ENCODE results near the gene CALD1.

CALD1 gene

DNA sequence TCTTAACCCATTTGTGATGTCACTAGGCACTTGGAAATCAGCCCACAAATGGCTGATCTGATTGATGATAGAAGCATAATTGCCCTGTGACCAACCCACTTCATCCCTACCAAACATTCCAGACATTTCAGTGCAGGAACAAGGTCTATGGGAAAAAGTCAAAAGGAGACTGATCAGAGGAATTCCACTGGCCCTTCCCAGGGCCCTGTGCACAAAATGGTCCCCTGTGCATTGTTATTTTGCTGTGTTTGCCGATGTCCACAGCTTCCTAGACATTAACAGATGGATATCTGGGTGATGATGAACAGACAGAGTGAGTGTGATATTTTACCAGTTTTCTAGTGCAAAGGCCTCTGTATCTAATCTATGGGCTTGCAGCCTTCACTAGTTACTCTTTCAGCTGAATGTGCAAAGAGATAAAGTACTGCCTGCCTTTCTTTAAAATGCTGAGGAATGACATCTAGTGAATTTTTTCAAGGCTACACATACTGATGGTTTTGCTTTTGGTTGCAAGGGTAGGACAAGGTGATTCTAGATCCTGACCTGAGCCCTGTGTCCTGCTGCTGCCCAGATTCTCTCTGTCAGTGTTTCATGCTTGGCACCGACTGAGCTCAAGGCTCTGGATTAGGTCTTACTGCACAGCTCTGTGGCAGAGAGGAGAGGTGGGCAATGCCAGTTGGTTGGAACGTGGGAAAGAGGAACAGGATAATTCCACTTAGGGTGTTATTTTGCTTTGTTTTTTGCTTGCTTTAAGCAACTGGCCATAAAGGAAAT lies 55.4 kb downstream of the CALD1 start:
- no peaks in the 10 kb centered on the region for H3K4me1 Mint-ChIP-seq (ENCODE audit: low read depth)
- peaks cover 2% of the 10 kb centered on the region for H3K27me3 Mint-ChIP-seq
- H3K27ac Mint-ChIP-seq, result no peak overlapping the region
- intact Hi-C loops (cut with micrococcal nuclease), result no loop called here
- H3K9me3 Mint-ChIP-seq, result no peaks in the 10 kb centered on the region
- no peaks in the 10 kb centered on the region for H3K36me3 Mint-ChIP-seq (ENCODE audit: low read depth)
- no peak overlapping the region for H3K4me3 Mint-ChIP-seq

GRCh38 chr7:134835463-134835823 lies 56.0 kb downstream of the CALD1 start:
- no peak overlapping the region for H3K27ac Mint-ChIP-seq
- peaks cover 2% of the 10 kb centered on the region for H3K27me3 Mint-ChIP-seq
- H3K36me3 Mint-ChIP-seq (ENCODE audit: low read depth), result no peaks in the 10 kb centered on the region
- H3K4me3 Mint-ChIP-seq, result no peak overlapping the region
- intact Hi-C loops (cut with micrococcal nuclease), result no loop called here
- H3K4me1 Mint-ChIP-seq (ENCODE audit: low read depth), result no peaks in the 10 kb centered on the region
- no peaks in the 10 kb centered on the region for H3K9me3 Mint-ChIP-seq

GRCh38 chr7:134836447-134836846 lies 57.0 kb downstream of the CALD1 start:
- Mint-ChIP-seq H3K9me3 (no peaks in the 10 kb centered on the region), H3K36me3 (ENCODE audit: low read depth) (no peaks in the 10 kb centered on the region), H3K27ac (no peak overlapping the region), H3K4me3 (no peak overlapping the region), H3K27me3 (peaks cover 2% of the 10 kb centered on the region), H3K4me1 (ENCODE audit: low read depth) (no peaks in the 10 kb centered on the region)
- intact Hi-C loops (cut with micrococcal nuclease), result no loop called here

GRCh38 chr7:134839298-134839697 lies 59.9 kb downstream of the CALD1 start:
- Mint-ChIP-seq H3K27me3 (peaks cover 2% of the 10 kb centered on the region), H3K9me3 (no peaks in the 10 kb centered on the region)

GRCh38 chr7:134842062-134842461 lies 62.6 kb downstream of the CALD1 start:
- Mint-ChIP-seq H3K36me3 (ENCODE audit: low read depth) (no peaks in the 10 kb centered on the region), H3K4me1 (ENCODE audit: low read depth) (no peaks in the 10 kb centered on the region), H3K9me3 (no peaks in the 10 kb centered on the region), H3K27ac (no peak overlapping the region), H3K4me3 (no peak overlapping the region), H3K27me3 (peaks cover 2% of the 10 kb centered on the region)
- intact Hi-C loops (cut with micrococcal nuclease), result no loop called here

More at GRCh38 chr7:134839298-134839697, 59.9 kb downstream of the CALD1 start:
- intact Hi-C loops (cut with micrococcal nuclease), result no loop called here
- Mint-ChIP-seq H3K4me1 (ENCODE audit: low read depth) (no peaks in the 10 kb centered on the region), H3K27ac (no peak overlapping the region), H3K4me3 (no peak overlapping the region), H3K36me3 (ENCODE audit: low read depth) (no peaks in the 10 kb centered on the region)

GRCh38 chr7:134842886-134843430 lies 63.5 kb downstream of the CALD1 start:
- Mint-ChIP-seq H3K4me3 (no peak overlapping the region), H3K36me3 (ENCODE audit: low read depth) (no peaks in the 10 kb centered on the region), H3K4me1 (ENCODE audit: low read depth) (no peaks in the 10 kb centered on the region), H3K9me3 (no peaks in the 10 kb centered on the region), H3K27ac (no peak overlapping the region), H3K27me3 (peaks cover 2% of the 10 kb centered on the region)
- intact Hi-C loops (cut with micrococcal nuclease), result no loop called here

GRCh38 chr7:134844200-134844599 lies 64.8 kb downstream of the CALD1 start:
- H3K27ac Mint-ChIP-seq, result no peak overlapping the region
- no peaks in the 10 kb centered on the region for H3K36me3 Mint-ChIP-seq (ENCODE audit: low read depth)
- no peak overlapping the region for H3K4me3 Mint-ChIP-seq
- intact Hi-C loops (cut with micrococcal nuclease), result no loop called here
- H3K27me3 Mint-ChIP-seq, result peaks cover 2% of the 10 kb centered on the region
- no peaks in the 10 kb centered on the region for H3K4me1 Mint-ChIP-seq (ENCODE audit: low read depth)
- H3K9me3 Mint-ChIP-seq, result no peaks in the 10 kb centered on the region

DNA sequence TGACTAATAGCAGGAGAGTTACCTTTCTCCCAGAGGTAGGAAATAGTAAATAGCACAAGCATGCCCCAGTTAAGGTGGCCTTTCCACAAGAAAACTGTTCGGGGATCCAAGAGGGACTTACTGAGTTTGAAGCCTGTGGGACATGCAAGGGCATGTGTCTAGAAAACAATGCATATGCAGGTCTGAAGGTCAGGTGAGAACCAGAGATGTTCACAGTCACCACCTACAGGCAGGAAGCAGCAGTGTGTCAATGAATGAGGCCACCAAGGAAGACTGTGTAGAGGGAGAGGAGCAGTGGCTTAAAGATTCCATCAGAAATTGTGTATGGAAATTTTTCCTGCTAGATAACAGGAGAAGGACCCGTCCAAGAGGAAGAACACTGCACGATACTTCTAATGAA lies 66.0 kb downstream of the CALD1 start:
- Mint-ChIP-seq H3K4me3 (no peak overlapping the region), H3K27me3 (no peaks in the 10 kb centered on the region), H3K36me3 (ENCODE audit: low read depth) (no peaks in the 10 kb centered on the region), H3K4me1 (ENCODE audit: low read depth) (no peaks in the 10 kb centered on the region), H3K27ac (no peak overlapping the region), H3K9me3 (no peaks in the 10 kb centered on the region)
- intact Hi-C loops (cut with micrococcal nuclease), result no loop called here

DNA sequence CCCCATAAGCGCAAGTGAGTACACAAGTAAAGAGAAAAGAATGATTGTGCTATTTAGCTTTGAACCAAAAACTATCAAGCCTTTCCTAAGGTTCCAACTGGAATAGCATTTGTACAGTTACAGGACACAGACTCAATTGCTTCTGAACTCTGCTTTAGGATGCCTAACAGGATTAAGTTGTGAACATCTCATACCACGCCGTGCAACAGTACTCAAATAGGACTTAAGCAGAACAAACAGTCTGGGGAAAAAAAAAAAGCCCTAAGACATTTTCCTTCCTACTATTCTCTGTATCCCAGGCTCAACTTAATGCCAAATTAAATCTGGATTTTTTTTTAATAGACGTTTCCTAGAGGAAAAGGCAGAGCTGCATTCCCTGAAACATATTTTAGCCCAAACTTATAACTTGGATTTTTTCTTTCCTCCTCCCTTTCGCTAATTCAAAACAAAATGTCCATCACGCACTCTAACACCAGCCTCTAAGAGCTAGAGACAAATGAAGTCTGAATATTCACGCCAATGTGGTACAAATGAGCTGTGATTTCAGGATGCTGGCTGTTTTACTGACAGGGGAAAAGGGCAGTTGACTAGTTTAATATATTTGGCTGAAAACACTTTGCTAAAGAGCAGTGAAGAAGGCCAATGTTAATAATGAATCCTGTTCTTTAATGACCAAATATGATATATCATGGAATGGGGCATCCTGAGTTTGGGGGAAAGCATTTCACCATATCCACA lies 68.6 kb downstream of the CALD1 start:
- intact Hi-C loops (cut with micrococcal nuclease), result no loop called here
- Mint-ChIP-seq H3K27ac (no peak overlapping the region), H3K36me3 (ENCODE audit: low read depth) (no peaks in the 10 kb centered on the region), H3K4me3 (no peak overlapping the region), H3K9me3 (no peaks in the 10 kb centered on the region), H3K4me1 (ENCODE audit: low read depth) (no peaks in the 10 kb centered on the region), H3K27me3 (no peaks in the 10 kb centered on the region)

DNA sequence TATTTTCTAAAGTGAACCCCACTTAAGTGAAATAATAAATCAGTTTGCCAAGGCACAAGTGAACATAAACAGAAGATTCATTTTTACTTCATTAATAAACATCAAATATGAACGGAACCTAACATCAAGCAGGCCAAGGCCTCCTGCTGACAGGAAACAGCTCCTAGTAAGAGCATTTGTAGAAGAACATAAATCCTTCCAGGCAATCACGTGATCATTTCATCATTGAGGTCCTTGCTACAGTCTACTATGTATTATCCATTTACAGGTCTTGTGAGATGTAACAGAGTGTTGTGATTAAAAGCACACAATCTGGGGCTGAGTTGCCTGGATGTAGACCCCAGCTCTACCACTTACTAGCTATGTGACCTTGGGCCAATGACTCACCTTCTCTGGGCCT lies 70.6 kb downstream of the CALD1 start:
- Mint-ChIP-seq H3K36me3 (ENCODE audit: low read depth) (no peaks in the 10 kb centered on the region), H3K4me1 (ENCODE audit: low read depth) (peaks cover 5% of the 10 kb centered on the region), H3K4me3 (no peak overlapping the region), H3K27ac (no peak overlapping the region), H3K27me3 (no peaks in the 10 kb centered on the region), H3K9me3 (peaks cover 7% of the 10 kb centered on the region)
- intact Hi-C loops (cut with micrococcal nuclease), result no loop called here

GRCh38 chr7:134851141-134851540 lies 71.7 kb downstream of the CALD1 start:
- Mint-ChIP-seq H3K36me3 (ENCODE audit: low read depth) (no peaks in the 10 kb centered on the region), H3K9me3 (peaks cover 9% of the 10 kb centered on the region), H3K4me3 (no peak overlapping the region), H3K27ac (no peak overlapping the region), H3K4me1 (ENCODE audit: low read depth) (peaks cover 14% of the 10 kb centered on the region), H3K27me3 (no peaks in the 10 kb centered on the region)
- intact Hi-C loops (cut with micrococcal nuclease), result no loop called here

GRCh38 chr7:134852625-134853024 lies 73.2 kb downstream of the CALD1 start:
- Mint-ChIP-seq H3K9me3 (peaks cover 9% of the 10 kb centered on the region), H3K4me3 (no peak overlapping the region), H3K27me3 (no peaks in the 10 kb centered on the region), H3K36me3 (ENCODE audit: low read depth) (no peaks in the 10 kb centered on the region), H3K27ac (no peak overlapping the region), H3K4me1 (ENCODE audit: low read depth) (peaks cover 18% of the 10 kb centered on the region)
- intact Hi-C loops (cut with micrococcal nuclease), result no loop called here

GRCh38 chr7:134854816-134855215 lies 75.4 kb downstream of the CALD1 start:
- no peak overlapping the region for H3K27ac Mint-ChIP-seq
- intact Hi-C loops (cut with micrococcal nuclease), result no loop called here

GRCh38 chr7:134855442-134855841 lies 76.0 kb downstream of the CALD1 start:
- no peak overlapping the region for H3K4me3 Mint-ChIP-seq
- H3K27ac Mint-ChIP-seq, result no peak overlapping the region
- intact Hi-C loops (cut with micrococcal nuclease), result no loop called here
- H3K27me3 Mint-ChIP-seq, result peaks cover 3% of the 10 kb centered on the region
- no peaks in the 10 kb centered on the region for H3K36me3 Mint-ChIP-seq (ENCODE audit: low read depth)
- peaks cover 9% of the 10 kb centered on the region for H3K9me3 Mint-ChIP-seq
- H3K4me1 Mint-ChIP-seq (ENCODE audit: low read depth), result peaks cover 18% of the 10 kb centered on the region

More at GRCh38 chr7:134854816-134855215, 75.4 kb downstream of the CALD1 start:
- Mint-ChIP-seq H3K4me3 (no peak overlapping the region), H3K27me3 (peaks cover 1% of the 10 kb centered on the region), H3K36me3 (ENCODE audit: low read depth) (no peaks in the 10 kb centered on the region), H3K4me1 (ENCODE audit: low read depth) (peaks cover 18% of the 10 kb centered on the region), H3K9me3 (peaks cover 9% of the 10 kb centered on the region)

Measured in dendritic cell treated with granulocyte-macrophage colony-stimulating factor and Interleukin-4, amounts not matched to agents 40 ng/mL and 50 ng/mL, for 4 days (primary cell).